Memory B cell (primary cell): Measurements from ENCODE around the gene TBPL2.
A peak's percentile ranks its signal among the peaks of the same experiment; 100 is the strongest.

Source experiments
- ATAC-seq: fragments of 150-1000 bp; cut with Tn5 transposase; 2 replicates; pipeline ENCODE4 v1.10.0; 2021; ENCODE audit warnings: low read depth, mild to moderate bottlenecking, moderate library complexity
- DNase-seq, 2 donors: peaks; one replicate each; pipeline ENCODE4 v3.0.0; 2022; ENCODE audit warnings: low spot score in 2 of 2
- H3K27ac Mint-ChIP-seq: one replicate; pipeline ENCODE4 v1.8.0; 2022; ENCODE audit warnings: mild to moderate bottlenecking, moderate library complexity, mixed read lengths
- H3K27me3 Mint-ChIP-seq: one replicate; pipeline ENCODE4 v1.8.0; 2022; ENCODE audit warnings: mixed read lengths
- H3K36me3 Mint-ChIP-seq: one replicate; pipeline ENCODE4 v1.8.0; 2022; ENCODE audit warnings: mild to moderate bottlenecking, mixed read lengths
- H3K4me1 Mint-ChIP-seq: one replicate; pipeline ENCODE4 v1.8.0; 2022; ENCODE audit warnings: mixed read lengths
- H3K4me3 Mint-ChIP-seq: one replicate; pipeline ENCODE4 v1.8.0; 2022; ENCODE audit warnings: mild to moderate bottlenecking, moderate library complexity, mixed read lengths
- H3K9me3 Mint-ChIP-seq: one replicate; pipeline ENCODE4 v1.8.0; 2022; ENCODE audit warnings: mixed read lengths

The TBPL2 gene

GRCh38 chr14:55381561-55381960, 58.9 kb downstream of the TBPL2 start:
- H3K36me3 Mint-ChIP-seq, result peaks cover 42% of the 10 kb centered on the region
- ATAC-seq, result no peak

DNA sequence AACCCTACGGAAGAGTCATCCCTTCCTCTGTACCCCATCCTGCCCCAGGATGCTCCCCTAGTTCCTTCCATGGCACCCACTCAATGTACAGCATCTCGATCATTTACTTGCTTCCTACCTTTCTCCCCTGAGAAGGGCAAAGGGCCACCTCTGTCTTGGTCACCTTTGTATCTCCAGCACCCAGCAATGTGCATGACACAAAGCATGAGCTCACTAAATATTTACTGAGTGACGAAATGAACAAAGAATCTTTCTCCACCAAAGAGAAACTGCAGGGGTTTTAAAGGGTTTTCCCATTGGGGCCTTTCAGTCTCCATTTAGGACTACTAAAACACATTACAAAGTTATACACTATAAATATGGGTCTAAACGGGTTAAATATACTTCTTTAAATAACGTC, 59.4 kb downstream of the TBPL2 start:
- no peak for ATAC-seq
- Mint-ChIP-seq H3K27ac (no peak overlapping the region), H3K4me3 (no peak overlapping the region), H3K36me3 (peaks cover 46% of the 10 kb centered on the region), H3K9me3 (no peaks in the 10 kb centered on the region), H3K27me3 (no peaks in the 10 kb centered on the region), H3K4me1 (no peaks in the 10 kb centered on the region)
- no peak for DNase-seq

More at GRCh38 chr14:55381561-55381960, 58.9 kb downstream of the TBPL2 start:
- Mint-ChIP-seq H3K27me3 (no peaks in the 10 kb centered on the region), H3K9me3 (no peaks in the 10 kb centered on the region), H3K27ac (no peak overlapping the region), H3K4me3 (no peak overlapping the region), H3K4me1 (no peaks in the 10 kb centered on the region)
- no peak for DNase-seq

DNA sequence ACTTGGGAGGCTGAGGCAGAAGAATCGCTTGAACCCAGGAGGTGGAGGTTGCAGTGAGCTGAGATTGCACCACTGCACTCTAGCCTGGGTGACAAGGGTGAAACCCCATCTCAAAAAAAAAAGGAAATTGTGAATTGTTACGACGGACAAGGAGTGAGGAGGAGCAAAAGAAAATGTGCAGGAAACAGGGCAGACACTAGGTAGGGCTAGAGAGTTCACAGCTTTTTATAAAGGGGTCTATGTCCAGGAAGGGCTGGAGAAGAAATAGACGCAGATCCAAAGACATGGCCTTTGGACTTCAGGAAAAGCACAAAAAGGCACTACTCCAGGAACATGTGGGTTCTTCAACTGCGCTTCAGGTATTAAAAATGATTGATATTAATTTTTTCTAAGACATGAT, 63.2 kb downstream of the TBPL2 start:
- H3K27me3 Mint-ChIP-seq, result no peaks in the 10 kb centered on the region
- no peak overlapping the region for H3K4me3 Mint-ChIP-seq
- peaks cover 4% of the 10 kb centered on the region for H3K4me1 Mint-ChIP-seq
- H3K27ac Mint-ChIP-seq, result no peak overlapping the region
- ATAC-seq (no peak), DNase-seq (no peak)
- H3K9me3 Mint-ChIP-seq, result no peaks in the 10 kb centered on the region
- peaks cover 48% of the 10 kb centered on the region for H3K36me3 Mint-ChIP-seq

- Mint-ChIP-seq H3K27ac (no peak overlapping the region), H3K27me3 (no peaks in the 10 kb centered on the region), H3K4me3 (no peak overlapping the region), H3K9me3 (no peaks in the 10 kb centered on the region), H3K4me1 (peaks cover 4% of the 10 kb centered on the region), H3K36me3 (peaks cover 44% of the 10 kb centered on the region)
- no peak for ATAC-seq
- no peak for DNase-seq
These were observed 65.6 kb downstream of the TBPL2 start for GRCh38 chr14:55374771-55375170.

GRCh38 chr14:55373784-55374705, 66.4 kb downstream of the TBPL2 start:
- peaks cover 4% of the 10 kb centered on the region for H3K4me1 Mint-ChIP-seq
- no peak for ATAC-seq
- H3K27me3 Mint-ChIP-seq, result no peaks in the 10 kb centered on the region
- no peak overlapping the region for H3K27ac Mint-ChIP-seq
- H3K36me3 Mint-ChIP-seq, result peaks cover 43% of the 10 kb centered on the region
- no peak for DNase-seq
- H3K4me3 Mint-ChIP-seq, result no peak overlapping the region
- no peaks in the 10 kb centered on the region for H3K9me3 Mint-ChIP-seq

- Mint-ChIP-seq H3K36me3 (peaks cover 44% of the 10 kb centered on the region), H3K27me3 (no peaks in the 10 kb centered on the region), H3K9me3 (no peaks in the 10 kb centered on the region), H3K4me3 (no peak overlapping the region), H3K4me1 (peaks cover 4% of the 10 kb centered on the region), H3K27ac (no peak overlapping the region)
- ATAC-seq (no peak), DNase-seq (no peak)
These were observed 67.6 kb downstream of the TBPL2 start for GRCh38 chr14:55372825-55373224.

DNA sequence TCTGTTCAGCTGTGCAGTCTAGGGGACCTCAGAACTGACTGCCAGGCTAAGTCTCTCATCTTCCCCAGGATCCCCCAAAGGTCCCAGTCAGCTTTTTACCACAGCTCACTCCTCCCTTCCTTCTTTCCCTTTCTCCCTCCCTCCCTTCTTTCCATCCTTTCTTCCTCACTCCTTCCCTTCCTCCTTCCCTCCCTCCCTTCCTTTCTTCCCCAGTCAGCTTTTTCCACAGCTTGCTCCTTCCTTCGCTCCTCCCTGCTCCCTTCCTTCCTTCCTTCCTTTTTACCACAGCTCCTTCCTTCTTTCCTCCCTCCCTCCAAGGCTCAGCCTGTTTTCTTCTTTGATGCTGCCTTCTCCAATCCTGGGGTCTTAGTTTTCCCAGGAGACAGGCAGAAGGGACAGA, 68.0 kb downstream of the TBPL2 start:
- H3K27me3 Mint-ChIP-seq, result no peaks in the 10 kb centered on the region
- peaks cover 4% of the 10 kb centered on the region for H3K4me1 Mint-ChIP-seq
- H3K4me3 Mint-ChIP-seq, result no peak overlapping the region
- ATAC-seq (no peak), DNase-seq (no peak)
- H3K36me3 Mint-ChIP-seq, result peaks cover 45% of the 10 kb centered on the region
- H3K9me3 Mint-ChIP-seq, result no peaks in the 10 kb centered on the region
- peak overlapping the region; percentile 60 for H3K27ac Mint-ChIP-seq

- ATAC-seq, result no peak
- peaks cover 4% of the 10 kb centered on the region for H3K4me1 Mint-ChIP-seq
- DNase-seq, result no peak
- no peaks in the 10 kb centered on the region for H3K9me3 Mint-ChIP-seq
- peak overlapping the region; percentile 24 for H3K27ac Mint-ChIP-seq
- H3K27me3 Mint-ChIP-seq, result no peaks in the 10 kb centered on the region
- H3K4me3 Mint-ChIP-seq, result no peak overlapping the region
- peaks cover 32% of the 10 kb centered on the region for H3K36me3 Mint-ChIP-seq
These were observed 69.4 kb downstream of the TBPL2 start for GRCh38 chr14:55370883-55371455.

DNA sequence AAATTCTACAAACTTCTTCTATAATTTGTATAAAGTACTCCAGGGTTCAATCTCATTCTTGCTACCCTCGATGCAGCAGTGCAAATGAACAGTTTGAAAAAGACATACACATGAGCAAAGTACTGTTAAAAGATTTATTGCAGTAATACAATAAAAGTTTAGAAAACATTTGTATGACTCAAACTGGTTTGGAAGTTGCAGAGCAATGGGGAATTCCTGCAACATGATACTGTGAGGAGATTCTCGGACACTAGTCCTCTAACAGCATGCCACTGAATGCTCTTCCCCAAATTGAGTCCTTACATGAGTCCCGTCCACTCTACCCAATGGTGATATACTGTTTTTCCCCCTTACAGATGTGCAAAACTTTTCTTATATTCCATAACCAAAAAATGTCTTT, 74.1 kb downstream of the TBPL2 start:
- Mint-ChIP-seq H3K36me3 (peaks cover 17% of the 10 kb centered on the region), H3K27me3 (no peaks in the 10 kb centered on the region)

More for the DNA sequence above, 74.1 kb downstream of the TBPL2 start:
- DNase-seq, result no peak
- Mint-ChIP-seq H3K4me1 (no peaks in the 10 kb centered on the region), H3K4me3 (no peak overlapping the region), H3K9me3 (no peaks in the 10 kb centered on the region), H3K27ac (no peak overlapping the region)
- no peak for ATAC-seq
